Right atrium auricular region (tissue), 2 donors: ENCODE measurements around the gene NEDD4L. TPM values are rescaled to one million over a fixed set of nuclear protein-coding genes. Genes with fewer than 3 reads are reported as not detected.

Source experiments
- DNase-seq: peaks from one replicate; pipeline ENCODE4 v3.0.0-alpha.2; 2019; ENCODE audit warnings: low spot score
- H3K27ac ChIP-seq, 2 donors: fragments of 200-600 bp; sonication (generic); 1 replicate in 1 of 2; 2 replicates in 1 of 2; pipeline ENCODE4 v1.5.1; 2016 to 2019
- H3K27me3 ChIP-seq, 2 donors: fragments of 200-600 bp; sonication (generic); one replicate each; pipeline versions ENCODE4 v1.5.1 to v1.6.0; 2017 to 2019
- H3K36me3 ChIP-seq: fragments of 200-600 bp; sonication (generic); one replicate; pipeline ENCODE4 v1.5.1; 2016
- H3K4me1 ChIP-seq, 2 donors: fragments of 200-600 bp; sonication (generic); one replicate each; pipeline versions ENCODE4 v1.5.1 to v1.6.0; 2017 to 2019
- H3K4me3 ChIP-seq, 2 donors: fragments of 200-600 bp; sonication (generic); 1 replicate in 1 of 2; 2 replicates in 1 of 2; pipeline ENCODE4 v1.5.1; 2017 to 2019; ENCODE audit warnings: mild to moderate bottlenecking in 1 of 2, moderate library complexity in 1 of 2
- H3K9me3 ChIP-seq, 2 donors: fragments of 200-600 bp; sonication (generic); one replicate each; pipeline ENCODE4 v1.5.1; 2019
- total RNA-seq, 2 donors: library from RNA; depleted of rRNA; stranded (reverse); fragments of >200 nt; gene quantifications; one replicate each; pipeline ENCODE4 v1.1.0, GENCODE V29; 2016
- TF ChIP-seq, protein P1 (sequence below), 2 donors: fragments of 200-600 bp; sonication (generic); IDR thresholded peaks; one replicate each; pipeline ENCODE4 v1.5.1; 2019; ENCODE audit warnings: antibody characterized with exemption in 2 of 2

Gene NEDD4L
- total RNA-seq, 2 donors from 2014 or later: 45.0 to 68.0 TPM

DNA sequence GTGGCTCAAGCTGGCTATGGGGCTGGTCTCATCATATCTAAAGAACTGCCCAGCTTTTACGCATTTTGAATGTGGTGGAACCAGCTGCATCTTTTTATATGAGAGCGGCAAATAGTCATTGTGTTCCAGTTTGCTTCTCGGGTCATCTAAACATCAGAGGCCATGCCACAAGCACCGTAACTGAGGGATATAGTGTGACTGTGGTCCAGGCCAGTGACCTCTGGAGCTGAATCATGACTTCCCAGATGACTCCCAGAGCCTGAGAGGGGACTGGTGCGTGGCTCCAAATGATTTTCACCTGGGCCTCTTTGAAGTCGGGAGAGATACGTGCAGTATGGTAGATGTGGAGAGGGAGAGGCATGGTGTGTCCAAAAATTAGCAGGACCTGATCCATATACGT, 271.0 kb downstream of the NEDD4L start:
- TF ChIP-seq, protein P1, sequence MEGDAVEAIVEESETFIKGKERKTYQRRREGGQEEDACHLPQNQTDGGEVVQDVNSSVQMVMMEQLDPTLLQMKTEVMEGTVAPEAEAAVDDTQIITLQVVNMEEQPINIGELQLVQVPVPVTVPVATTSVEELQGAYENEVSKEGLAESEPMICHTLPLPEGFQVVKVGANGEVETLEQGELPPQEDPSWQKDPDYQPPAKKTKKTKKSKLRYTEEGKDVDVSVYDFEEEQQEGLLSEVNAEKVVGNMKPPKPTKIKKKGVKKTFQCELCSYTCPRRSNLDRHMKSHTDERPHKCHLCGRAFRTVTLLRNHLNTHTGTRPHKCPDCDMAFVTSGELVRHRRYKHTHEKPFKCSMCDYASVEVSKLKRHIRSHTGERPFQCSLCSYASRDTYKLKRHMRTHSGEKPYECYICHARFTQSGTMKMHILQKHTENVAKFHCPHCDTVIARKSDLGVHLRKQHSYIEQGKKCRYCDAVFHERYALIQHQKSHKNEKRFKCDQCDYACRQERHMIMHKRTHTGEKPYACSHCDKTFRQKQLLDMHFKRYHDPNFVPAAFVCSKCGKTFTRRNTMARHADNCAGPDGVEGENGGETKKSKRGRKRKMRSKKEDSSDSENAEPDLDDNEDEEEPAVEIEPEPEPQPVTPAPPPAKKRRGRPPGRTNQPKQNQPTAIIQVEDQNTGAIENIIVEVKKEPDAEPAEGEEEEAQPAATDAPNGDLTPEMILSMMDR (IDR thresholded peaks at IDR 0.05): no peak
- Histone ChIP-seq H3K4me3 (no peak overlapping the region), H3K36me3 (no peaks in the 10 kb centered on the region), H3K27me3 (no peaks in the 10 kb centered on the region), H3K27ac (peak overlapping the region; percentile 72 to 86), H3K9me3 (no peaks in the 10 kb centered on the region), H3K4me1 (peaks cover 0 to 62% of the 10 kb centered on the region in 2 donors)
- DNase-seq: no peak

- Histone ChIP-seq H3K4me3 (no peak overlapping the region), H3K4me1 (peaks cover 0 to 57% of the 10 kb centered on the region in 2 donors), H3K27ac (peak overlapping the region; percentile 72 to 86), H3K9me3 (no peaks in the 10 kb centered on the region), H3K27me3 (no peaks in the 10 kb centered on the region), H3K36me3 (no peaks in the 10 kb centered on the region)
- peak; percentile 63 for DNase-seq
- TF ChIP-seq, protein P1 (IDR thresholded peaks at IDR 0.05): no peak
Measured at GRCh38 chr18:58315739-58316215, 271.8 kb downstream of the NEDD4L start.

- TF ChIP-seq, protein P1 (IDR thresholded peaks at IDR 0.05): no peak
- Histone ChIP-seq H3K4me3 (no peak overlapping the region), H3K4me1 (peaks cover 0 to 56% of the 10 kb centered on the region in 2 donors), H3K9me3 (no peaks in the 10 kb centered on the region), H3K27ac (peak overlapping the region; percentile 72 to 86), H3K27me3 (no peaks in the 10 kb centered on the region), H3K36me3 (no peaks in the 10 kb centered on the region)
- DNase-seq: no peak
Measured at GRCh38 chr18:58316396-58317342, 272.6 kb downstream of the NEDD4L start.

DNA sequence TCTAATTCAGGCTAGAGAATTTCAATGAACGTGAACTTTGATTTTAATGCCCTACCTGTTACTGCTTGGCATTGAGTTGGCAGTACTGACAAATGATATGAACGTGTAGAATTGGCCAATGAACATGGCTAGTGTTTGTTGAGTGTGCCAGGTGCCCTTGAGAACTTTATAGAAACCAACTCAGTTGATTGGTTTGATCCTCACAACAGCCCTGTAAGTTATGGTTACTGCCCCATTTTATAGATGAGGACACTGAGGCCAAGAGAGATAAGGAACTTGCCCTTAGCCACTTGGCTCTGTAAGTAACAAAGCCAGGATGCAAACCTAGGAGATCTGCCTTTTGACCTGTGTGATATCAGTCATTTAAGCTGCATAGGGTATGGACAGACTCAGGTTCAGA, 275.7 kb downstream of the NEDD4L start:
- Histone ChIP-seq H3K9me3 (no peaks in the 10 kb centered on the region), H3K27me3 (no peaks in the 10 kb centered on the region), H3K36me3 (no peaks in the 10 kb centered on the region), H3K27ac (no peak overlapping the region), H3K4me1 (peaks cover 0 to 50% of the 10 kb centered on the region in 2 donors), H3K4me3 (no peak overlapping the region)
- TF ChIP-seq, protein P1 (IDR thresholded peaks at IDR 0.05): no peak
- no peak for DNase-seq

- Histone ChIP-seq H3K27me3 (no peaks in the 10 kb centered on the region), H3K4me3 (no peak overlapping the region), H3K9me3 (no peaks in the 10 kb centered on the region), H3K27ac (peak overlapping the region; percentile 17 to 72), H3K4me1 (peaks cover 0 to 37% of the 10 kb centered on the region in 2 donors), H3K36me3 (no peaks in the 10 kb centered on the region)
- no peak for DNase-seq
- TF ChIP-seq, protein P1 (IDR thresholded peaks at IDR 0.05): no peak
Measured at GRCh38 chr18:58320907-58321561, 277.0 kb downstream of the NEDD4L start.
